Vagina (tissue), 2 donors: Measurements from ENCODE around the gene CTH. TPM values are rescaled to one million over a fixed set of nuclear protein-coding genes. Genes with fewer than 3 reads are reported as not detected.
"Not testable (repeated sequence)": the region's sequence is repeated elsewhere in the genome, so short reads cannot be mapped to it uniquely, and the experiment has no call there.

ENCODE experiments used
- DNase-seq, 2 donors: peaks; one replicate each; pipeline ENCODE4 v3.0.0-alpha.2; 2017; ENCODE audit errors: extremely low spot score in 2 of 2
- H3K27ac ChIP-seq: fragments of 200-600 bp; sonication (generic); one replicate; pipeline ENCODE4 v1.5.1; 2019
- H3K27me3 ChIP-seq: fragments of 200-600 bp; sonication (generic); one replicate; pipeline ENCODE4 v1.5.1; 2019
- H3K36me3 ChIP-seq, 2 donors: fragments of 200-600 bp; sonication (generic); one replicate each; pipeline ENCODE4 v1.5.1; 2017 to 2019
- H3K4me1 ChIP-seq: fragments of 200-600 bp; sonication (generic); one replicate; pipeline ENCODE4 v1.5.1; 2019
- H3K4me3 ChIP-seq, 2 donors: fragments of 200-600 bp; sonication (generic); 1 replicate in 1 of 2; 2 replicates in 1 of 2; pipeline ENCODE4 v1.5.1; 2016 to 2019
- H3K9me3 ChIP-seq: fragments of 200-600 bp; sonication (generic); one replicate; pipeline ENCODE4 v1.5.1; 2019
- CTCF ChIP-seq, 3 experiments: fragments of 450-650 bp in 2 of 3; fragments of 200-600 bp in 1 of 3; sonication (generic) in 1 of 3; IDR thresholded peaks; one replicate each; pipeline ENCODE4 v1.5.1; 2017 to 2019; ENCODE audit warnings: antibody characterized with exemption in 3 of 3, mild to moderate bottlenecking in 2 of 3, moderate library complexity in 2 of 3
- POLR2A ChIP-seq, 2 donors: fragments of 450-650 bp; IDR thresholded peaks; one replicate each; pipeline ENCODE4 v1.6.1; 2017; ENCODE audit warnings: antibody characterized with exemption in 2 of 2, mild to moderate bottlenecking in 2 of 2, moderate library complexity in 2 of 2
- POLR2AphosphoS5 ChIP-seq, 2 donors: sonication (generic); formaldehyde crosslinking; IDR thresholded peaks; one replicate each; pipeline ENCODE4 v1.9.0; 2017; ENCODE audit warnings: antibody characterized with exemption in 2 of 2, mild to moderate bottlenecking in 2 of 2, low read depth in 1 of 2; ENCODE audit not compliant: insufficient read depth in 1 of 2
- intact Hi-C: fragments of 100-400 bp; cut with DNase I; formaldehyde crosslinking; loops from one replicate; pipeline ENCODE4 v1.15.1; 2023
- total RNA-seq: library from RNA; depleted of rRNA; stranded (reverse); fragments of >200 nt; gene quantifications from one replicate; pipeline ENCODE4 v1.2.3, GENCODE V29; 2016

The CTH gene
- 4.2 TPM for total RNA-seq

GRCh38 chr1:70410604-70411359 lies at the start of gene CTH:
CTH (plus strand) TSS chr1:70411268; CDS start chr1:70411416, 148 bp downstream.
- peak in 1 of 2 donors; percentile 99 for DNase-seq
- Histone ChIP-seq H3K27me3 (no peaks in the 10 kb centered on the region), H3K36me3 (no peaks in the 10 kb centered on the region), H3K9me3 (no peaks in the 10 kb centered on the region), H3K4me3 (peak within 1 kb of the TSS; percentile 65 to 71), H3K27ac (peak within 1 kb of the TSS; percentile 89), H3K4me1 (peaks cover 21% of the 10 kb centered on the region)
- TF ChIP-seq POLR2A (IDR thresholded peaks at IDR 0.05) (peak in 1 of 2 donors; percentile 65), CTCF (IDR thresholded peaks at IDR 0.05) (no peak), POLR2AphosphoS5 (IDR thresholded peaks at IDR 0.05; ENCODE audit: insufficient read depth in 1 of 2, low read depth in 1 of 2) (peak; percentile 82 to 98)
- intact Hi-C loops, result no loop called here

GRCh38 chr1:70361727-70362398 lies 49.2 kb upstream of the CTH start:
- intact Hi-C loops, result no loop called here
- H3K4me1 ChIP-seq, result no peaks in the 10 kb centered on the region

GRCh38 chr1:70364439-70364838 lies 46.6 kb upstream of the CTH start:
- intact Hi-C loops, result no loop called here
- DNase-seq, result no peak
- H3K36me3 ChIP-seq, result no peaks in the 10 kb centered on the region
- H3K27me3 ChIP-seq, result no peaks in the 10 kb centered on the region
- no peak for TF ChIP-seq POLR2A (IDR thresholded peaks at IDR 0.05)
- TF ChIP-seq CTCF (IDR thresholded peaks at IDR 0.05), result no peak
- TF ChIP-seq POLR2AphosphoS5 (IDR thresholded peaks at IDR 0.05; ENCODE audit: insufficient read depth in 1 of 2, low read depth in 1 of 2), result no peak
- no peaks in the 10 kb centered on the region for H3K4me1 ChIP-seq
- H3K9me3 ChIP-seq, result no peaks in the 10 kb centered on the region
- H3K27ac ChIP-seq, result no peak overlapping the region
- H3K4me3 ChIP-seq, result no peak overlapping the region

More at GRCh38 chr1:70361727-70362398, 49.2 kb upstream of the CTH start:
- Histone ChIP-seq H3K9me3 (no peaks in the 10 kb centered on the region), H3K4me3 (no peak overlapping the region), H3K27ac (no peak overlapping the region), H3K27me3 (no peaks in the 10 kb centered on the region), H3K36me3 (no peaks in the 10 kb centered on the region)
- no peak for DNase-seq
- TF ChIP-seq POLR2A (IDR thresholded peaks at IDR 0.05), result no peak
- TF ChIP-seq CTCF (IDR thresholded peaks at IDR 0.05), result no peak

GRCh38 chr1:70366425-70366952 lies 44.6 kb upstream of the CTH start:
- H3K4me3 ChIP-seq, H3K4me1 ChIP-seq, H3K36me3 ChIP-seq, intact Hi-C loops, DNase-seq, H3K27me3 ChIP-seq, H3K9me3 ChIP-seq, H3K27ac ChIP-seq: not testable (repeated sequence)

- H3K27ac ChIP-seq, intact Hi-C loops, DNase-seq: not testable (repeated sequence)
Measured at GRCh38 chr1:70366997-70367396, 44.1 kb upstream of the CTH start.

GRCh38 chr1:70367397-70367796 lies 43.7 kb upstream of the CTH start:
- H3K36me3 ChIP-seq, H3K27me3 ChIP-seq, H3K4me3 ChIP-seq, H3K27ac ChIP-seq, DNase-seq, intact Hi-C loops, H3K9me3 ChIP-seq, H3K4me1 ChIP-seq: not testable (repeated sequence)

More at GRCh38 chr1:70366997-70367396, 44.1 kb upstream of the CTH start:
- not testable (repeated sequence) for H3K9me3 ChIP-seq, H3K27me3 ChIP-seq, H3K36me3 ChIP-seq, H3K4me1 ChIP-seq, H3K4me3 ChIP-seq

- H3K27me3 ChIP-seq, H3K36me3 ChIP-seq, intact Hi-C loops, H3K27ac ChIP-seq, DNase-seq, H3K9me3 ChIP-seq, H3K4me1 ChIP-seq, H3K4me3 ChIP-seq: not testable (repeated sequence)
Measured at GRCh38 chr1:70371586-70371985, 39.5 kb upstream of the CTH start.
